HepG2 (cell line): ENCODE measurements around the gene AIF1. TPM values are rescaled to one million over a fixed set of nuclear protein-coding genes. Genes with fewer than 3 reads are reported as not detected.
A peak's percentile ranks its signal among the peaks of the same experiment; 100 is the strongest.

ENCODE experiments used
- CBX5 ChIP-seq: sonication (generic); formaldehyde crosslinking; IDR thresholded peaks from 2 replicates; pipeline ENCODE4 v1.4.0; 2020; ENCODE audit warnings: missing genetic modification reagents, borderline replicate concordance
- DR1 ChIP-seq: sonication (generic); formaldehyde crosslinking; IDR thresholded peaks from 2 replicates; pipeline ENCODE4 v1.8.0; 2021; ENCODE audit warnings: mild to moderate bottlenecking, missing genetic modification reagents, inconsistent platforms
- ERF ChIP-seq: IDR thresholded peaks from 2 replicates; pipeline ENCODE4 v1.6.1; 2018; ENCODE audit warnings: missing biosample characterization, missing genetic modification reagents
- EZH2 ChIP-seq: conservative IDR thresholded peaks from 2 replicates; pipeline ENCODE4 v1.6.1; 2012; ENCODE audit warnings: mild to moderate bottlenecking, low read depth, low read length, moderate library complexity
- HMG20B ChIP-seq: conservative IDR thresholded peaks from 2 replicates; pipeline ENCODE4 v1.6.1; 2016; ENCODE audit warnings: missing genetic modification reagents, missing compliant biosample characterization
- HOXA3 ChIP-seq: sonication (generic); formaldehyde crosslinking; IDR thresholded peaks from 2 replicates; pipeline ENCODE4 v1.5.0; 2020; ENCODE audit warnings: missing genetic modification reagents
- IRF2 ChIP-seq: IDR thresholded peaks from 2 replicates; pipeline ENCODE4 v1.6.1; 2018; ENCODE audit warnings: missing genetic modification reagents, missing compliant biosample characterization
- JARID2 ChIP-seq: sonication (generic); formaldehyde crosslinking; IDR thresholded peaks from 2 replicates; pipeline ENCODE4 v1.8.1; 2023; ENCODE audit warnings: missing genetic modification reagents, inconsistent platforms; ENCODE audit not compliant: insufficient replicate concordance
- JUN ChIP-seq: sonication (generic); formaldehyde crosslinking; IDR thresholded peaks from 2 replicates; pipeline ENCODE4 v1.4.0; 2020; ENCODE audit warnings: mild to moderate bottlenecking, missing genetic modification reagents
- MTA3 ChIP-seq: sonication (generic); formaldehyde crosslinking; IDR thresholded peaks from 2 replicates; pipeline ENCODE4 v1.4.0; 2020; ENCODE audit warnings: missing genetic modification reagents
- NFIB ChIP-seq: sonication (generic); formaldehyde crosslinking; IDR thresholded peaks from 2 replicates; pipeline ENCODE4 v1.9.0; 2021; ENCODE audit warnings: missing genetic modification reagents, mild to moderate bottlenecking, borderline replicate concordance
- RARG ChIP-seq: sonication (generic); formaldehyde crosslinking; IDR thresholded peaks from 2 replicates; pipeline ENCODE4 v1.4.0; 2020; ENCODE audit warnings: low read depth, mild to moderate bottlenecking, missing genetic modification reagents
- RBM22 ChIP-seq: fragments of 200-400 bp; formaldehyde crosslinking; optimal IDR thresholded peaks from 2 replicates; pipeline ENCODE3; 2017; ENCODE audit warnings: mild to moderate bottlenecking, low read length, moderate library complexity
- RXRA ChIP-seq: sonication (generic); formaldehyde crosslinking; IDR thresholded peaks from 2 replicates; pipeline ENCODE4 v1.5.1; 2020; ENCODE audit warnings: missing genetic modification reagents
- SOX13 ChIP-seq, 3 experiments: fragments of 450-650 bp in 1 of 3; sonication (generic) in 1 of 3; formaldehyde crosslinking in 1 of 3; IDR thresholded peaks in 2 of 3; conservative IDR thresholded peaks in 1 of 3; 2 replicates each; pipeline versions ENCODE4 v1.5.0 to v1.6.1; 2016 to 2020; ENCODE audit warnings: antibody characterized with exemption in 1 of 3, mild to moderate bottlenecking in 1 of 3, missing compliant biosample characterization in 1 of 3, missing genetic modification reagents in 1 of 3, moderate library complexity in 1 of 3
- SP2 ChIP-seq: sonication (generic); formaldehyde crosslinking; IDR thresholded peaks from 2 replicates; pipeline ENCODE4 v1.5.1; 2020; ENCODE audit warnings: mild to moderate bottlenecking, missing genetic modification reagents
- U2AF2 ChIP-seq: fragments of 200-400 bp; formaldehyde crosslinking; IDR thresholded peaks from 2 replicates; pipeline ENCODE4 v1.6.1; 2017; ENCODE audit warnings: low read depth, mild to moderate bottlenecking, low read length
- ZNF121 ChIP-seq: sonication (generic); formaldehyde crosslinking; IDR thresholded peaks from 2 replicates; pipeline ENCODE4 v1.5.0; 2020; ENCODE audit warnings: mild to moderate bottlenecking, missing genetic modification reagents
- ZNF713 ChIP-seq: sonication (generic); formaldehyde crosslinking; IDR thresholded peaks from 2 replicates; pipeline ENCODE4 v1.4.0; 2020; ENCODE audit warnings: mild to moderate bottlenecking, missing genetic modification reagents
- polyA plus RNA-seq, 8 experiments: library from polyadenylated mRNA; depleted of rRNA in 3 of 8; stranded (reverse) in 7 of 8; unstranded in 1 of 8; fragments of >200 nt; fragmentation: Illumina TruSeq in 4 of 8; extraction: Trizol in 4 of 8; gene quantifications; 2 replicates each; pipeline versions ENCODE4 v1.2.1 to v1.2.3, GENCODE V29; 2011 to 2016; ENCODE audit warnings: low read depth in 4 of 8, missing spikeins in 1 of 8, mixed read lengths in 1 of 8; ENCODE audit not compliant: insufficient read depth in 1 of 8
- total RNA-seq, 5 experiments: library from RNA; depleted of rRNA; stranded (reverse); fragments of >200 nt; fragmentation: Illumina TruSeq; extraction: Trizol; gene quantifications; 2 replicates each; pipeline ENCODE4 v1.2.3, GENCODE V29; 2016; ENCODE audit warnings: low read depth in 1 of 5
- TF ChIP-seq, protein P1 (sequence below): IDR thresholded peaks from 2 replicates; pipeline ENCODE4 v1.6.1; 2012; ENCODE audit warnings: low read depth, low read length, improper control_type of control experiment
- TF ChIP-seq, protein P2 (sequence below): IDR thresholded peaks from 2 replicates; pipeline ENCODE4 v1.6.1; 2012; ENCODE audit warnings: inconsistent platforms
- TF ChIP-seq, protein P3 (sequence below), 2 experiments: sonication (generic) in 1 of 2; formaldehyde crosslinking in 1 of 2; IDR thresholded peaks; 2 replicates each; pipeline versions ENCODE4 v1.4.0 to v1.6.1; 2018 to 2020; ENCODE audit warnings: missing genetic modification reagents in 2 of 2, borderline replicate concordance in 1 of 2, low read depth in 1 of 2, mild to moderate bottlenecking in 1 of 2, missing biosample characterization in 1 of 2
- TF ChIP-seq, protein P4 (sequence below): IDR thresholded peaks from 2 replicates; pipeline ENCODE4 v1.6.1; 2016; ENCODE audit warnings: control low read depth
- TF ChIP-seq, protein P5 (sequence below): sonication (generic); formaldehyde crosslinking; IDR thresholded peaks from 2 replicates; pipeline ENCODE4 v1.4.0; 2020; ENCODE audit warnings: missing genetic modification reagents, mild to moderate bottlenecking, borderline replicate concordance

AIF1 gene
- total and polyA plus RNA-seq, 2 of the 13 experiments (the other 11 are each of a cell fraction or from before 2014, with no cell fraction given), result 1.5 TPM; not detected in 1

DNA sequence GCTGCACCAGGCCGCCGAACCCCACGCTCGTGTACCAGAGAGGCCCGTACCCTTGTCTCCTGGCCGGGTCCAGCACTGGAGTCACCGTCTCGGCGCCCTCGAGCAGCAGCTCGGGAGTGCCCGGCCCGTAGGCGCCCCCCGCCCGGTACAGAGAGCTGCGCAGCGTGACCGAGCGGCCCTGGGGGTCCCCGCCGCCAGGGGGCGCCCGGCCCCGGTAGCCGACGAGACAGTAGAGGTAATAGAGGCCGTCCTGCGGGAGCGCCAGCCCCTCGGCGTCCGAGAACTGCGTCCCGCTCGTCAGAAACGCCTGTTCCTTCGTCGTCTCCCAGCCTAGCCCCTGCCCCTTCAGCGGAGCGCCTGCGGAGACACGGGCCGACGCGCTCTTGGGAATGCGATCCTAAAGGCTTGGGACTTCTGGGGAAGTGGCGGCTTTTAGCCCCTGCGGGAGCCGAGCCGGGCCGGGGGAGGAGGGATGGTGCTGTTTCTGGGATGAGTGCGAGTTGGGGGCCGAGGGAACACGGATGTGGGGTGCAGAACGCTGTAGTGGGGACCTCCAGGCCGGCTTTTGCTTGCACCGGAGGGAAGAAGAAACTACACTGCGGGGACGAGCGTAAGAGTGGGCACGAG, 34.1 kb upstream of the AIF1 start (continued):
- TF ChIP-seq, protein P1, sequence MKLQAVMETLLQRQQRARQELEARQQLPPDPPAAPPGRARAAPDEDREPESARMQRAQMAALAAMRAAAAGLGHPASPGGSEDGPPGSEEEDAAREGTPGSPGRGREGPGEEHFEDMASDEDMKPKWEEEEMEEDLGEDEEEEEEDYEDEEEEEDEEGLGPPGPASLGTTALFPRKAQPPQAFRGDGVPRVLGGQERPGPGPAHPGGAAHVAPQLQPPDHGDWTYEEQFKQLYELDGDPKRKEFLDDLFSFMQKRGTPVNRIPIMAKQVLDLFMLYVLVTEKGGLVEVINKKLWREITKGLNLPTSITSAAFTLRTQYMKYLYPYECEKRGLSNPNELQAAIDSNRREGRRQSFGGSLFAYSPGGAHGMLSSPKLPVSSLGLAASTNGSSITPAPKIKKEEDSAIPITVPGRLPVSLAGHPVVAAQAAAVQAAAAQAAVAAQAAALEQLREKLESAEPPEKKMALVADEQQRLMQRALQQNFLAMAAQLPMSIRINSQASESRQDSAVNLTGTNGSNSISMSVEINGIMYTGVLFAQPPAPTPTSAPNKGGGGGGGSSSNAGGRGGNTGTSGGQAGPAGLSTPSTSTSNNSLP, result no peak
- TF ChIP-seq ZNF713 (CRISPR knock-in tag) (0 out of 2 replicates have a peak, but pooled peaks have one; percentile 43), RXRA (CRISPR knock-in tag) (peak; percentile 47; the same call in 1 of the 2 replicates), U2AF2 (no peak), JUN (CRISPR knock-in tag) (no peak), ZNF121 (no peak), HMG20B (CRISPR knock-in tag) (peak; percentile 62; the same call in 1 of the 2 replicates), NFIB (CRISPR knock-in tag) (no peak), SP2 (CRISPR knock-in tag) (no peak), RARG (CRISPR knock-in tag) (no peak), EZH2 (no peak), SOX13 (IDR thresholded peaks at IDR 0.05) (no peak), SOX13 (CRISPR knock-in tag; conservative IDR thresholded peaks at IDR 0.05 in 1 of 2, IDR thresholded peaks at IDR 0.05 in 1 of 2) (peak in 1 of 2 experiments; percentile 37; a peak in 1 of 4 replicates), CBX5 (CRISPR knock-in tag) (peak; percentile 66; the same call in 1 of the 2 replicates), HOXA3 (CRISPR knock-in tag) (peak; percentile 52; the same call in 1 of the 2 replicates), DR1 (CRISPR knock-in tag) (no peak), JARID2 (CRISPR knock-in tag) (peak; percentile 90), ERF (peak; percentile 90; the same call in 1 of the 2 replicates), IRF2 (peak; percentile 52; the same call in 1 of the 2 replicates), RBM22 (no peak), MTA3 (CRISPR knock-in tag) (no peak)
- TF ChIP-seq, protein P2, sequence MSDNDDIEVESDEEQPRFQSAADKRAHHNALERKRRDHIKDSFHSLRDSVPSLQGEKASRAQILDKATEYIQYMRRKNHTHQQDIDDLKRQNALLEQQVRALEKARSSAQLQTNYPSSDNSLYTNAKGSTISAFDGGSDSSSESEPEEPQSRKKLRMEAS, result peak; percentile 70
- TF ChIP-seq, protein P3, sequence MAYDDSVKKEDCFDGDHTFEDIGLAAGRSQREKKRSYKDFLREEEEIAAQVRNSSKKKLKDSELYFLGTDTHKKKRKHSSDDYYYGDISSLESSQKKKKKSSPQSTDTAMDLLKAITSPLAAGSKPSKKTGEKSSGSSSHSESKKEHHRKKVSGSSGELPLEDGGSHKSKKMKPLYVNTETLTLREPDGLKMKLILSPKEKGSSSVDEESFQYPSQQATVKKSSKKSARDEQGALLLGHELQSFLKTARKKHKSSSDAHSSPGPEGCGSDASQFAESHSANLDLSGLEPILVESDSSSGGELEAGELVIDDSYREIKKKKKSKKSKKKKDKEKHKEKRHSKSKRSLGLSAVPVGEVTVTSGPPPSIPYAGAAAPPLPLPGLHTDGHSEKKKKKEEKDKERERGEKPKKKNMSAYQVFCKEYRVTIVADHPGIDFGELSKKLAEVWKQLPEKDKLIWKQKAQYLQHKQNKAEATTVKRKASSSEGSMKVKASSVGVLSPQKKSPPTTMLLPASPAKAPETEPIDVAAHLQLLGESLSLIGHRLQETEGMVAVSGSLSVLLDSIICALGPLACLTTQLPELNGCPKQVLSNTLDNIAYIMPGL (CRISPR knock-in tag; IDR thresholded peaks at IDR 0.05; ENCODE audit: borderline replicate concordance in 1 of 2, low read depth in 1 of 2), result peak; percentile 99 to 100
- TF ChIP-seq, protein P4, sequence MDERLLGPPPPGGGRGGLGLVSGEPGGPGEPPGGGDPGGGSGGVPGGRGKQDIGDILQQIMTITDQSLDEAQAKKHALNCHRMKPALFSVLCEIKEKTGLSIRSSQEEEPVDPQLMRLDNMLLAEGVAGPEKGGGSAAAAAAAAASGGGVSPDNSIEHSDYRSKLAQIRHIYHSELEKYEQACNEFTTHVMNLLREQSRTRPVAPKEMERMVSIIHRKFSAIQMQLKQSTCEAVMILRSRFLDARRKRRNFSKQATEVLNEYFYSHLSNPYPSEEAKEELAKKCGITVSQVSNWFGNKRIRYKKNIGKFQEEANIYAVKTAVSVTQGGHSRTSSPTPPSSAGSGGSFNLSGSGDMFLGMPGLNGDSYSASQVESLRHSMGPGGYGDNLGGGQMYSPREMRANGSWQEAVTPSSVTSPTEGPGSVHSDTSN (CRISPR knock-in tag), result no peak
- TF ChIP-seq, protein P5, sequence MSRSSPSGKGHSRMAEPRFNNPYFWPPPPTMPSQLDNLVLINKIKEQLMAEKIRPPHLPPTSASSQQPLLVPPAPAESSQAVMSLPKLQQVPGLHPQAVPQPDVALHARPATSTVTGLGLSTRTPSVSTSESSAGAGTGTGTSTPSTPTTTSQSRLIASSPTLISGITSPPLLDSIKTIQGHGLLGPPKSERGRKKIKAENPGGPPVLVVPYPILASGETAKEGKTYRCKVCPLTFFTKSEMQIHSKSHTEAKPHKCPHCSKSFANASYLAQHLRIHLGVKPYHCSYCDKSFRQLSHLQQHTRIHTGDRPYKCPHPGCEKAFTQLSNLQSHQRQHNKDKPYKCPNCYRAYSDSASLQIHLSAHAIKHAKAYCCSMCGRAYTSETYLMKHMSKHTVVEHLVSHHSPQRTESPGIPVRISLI, result no peak; the same call in 1 of the 2 replicates
